Stimulated activated CD4-positive, alpha-beta T cell treated with anti-CD3 and anti-CD28 coated beads, Interleukin-1b, Interleukin-23, amount 100 ng/mL, for 4 hours (primary cell): ENCODE data around the gene EIF4E1B.

Experiments
- DNase-seq, 2 donors: peaks; one replicate each; pipeline ENCODE4 v3.0.0-alpha.2; 2020; ENCODE audit warnings: low read depth in 2 of 2

The EIF4E1B gene

GRCh38 chr5:176690911-176691310 is 60.4 kb downstream of the EIF4E1B start:
- no peak for DNase-seq

DNA sequence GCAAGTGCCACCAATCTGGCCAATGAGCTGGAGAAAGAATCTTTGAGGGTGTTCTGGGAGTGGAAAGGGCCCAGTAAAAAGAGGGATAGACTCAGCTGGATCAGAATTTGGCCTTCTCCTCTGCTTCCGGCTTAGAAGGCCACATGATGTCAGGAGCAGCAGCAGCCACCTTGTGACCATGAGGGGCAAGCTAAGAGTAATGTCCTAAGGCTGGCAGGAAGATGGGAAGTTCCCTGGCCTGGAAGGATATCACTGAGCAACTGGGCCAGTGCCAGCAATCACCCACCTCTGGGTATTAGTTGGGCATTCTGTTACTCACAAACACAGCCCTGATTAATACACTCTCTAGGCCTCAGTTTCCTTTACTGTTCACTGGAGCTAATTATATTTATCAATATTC is 61.0 kb downstream of the EIF4E1B start:
- DNase-seq: no peak

- no peak for DNase-seq
Measured at GRCh38 chr5:176692326-176692725, 61.9 kb downstream of the EIF4E1B start.

GRCh38 chr5:176692839-176693476 is 62.5 kb downstream of the EIF4E1B start:
- DNase-seq: no peak

DNA sequence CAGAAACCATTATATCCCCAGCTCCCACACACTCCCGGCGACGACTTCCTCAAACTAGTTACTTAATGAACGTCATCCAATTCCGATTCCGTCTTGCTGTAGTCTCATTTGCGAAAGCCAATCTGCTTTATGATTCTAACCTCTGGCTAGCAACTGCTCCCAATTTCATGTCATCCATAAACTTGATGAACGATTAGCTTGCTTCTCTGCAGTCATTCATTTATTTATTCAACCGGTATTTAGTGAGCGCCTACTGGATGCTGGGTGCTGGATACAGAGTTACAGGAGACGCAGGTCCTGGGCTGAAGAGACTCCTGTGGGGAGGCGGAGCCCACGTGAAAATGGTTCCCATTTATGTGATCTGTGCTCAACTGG is 63.0 kb downstream of the EIF4E1B start:
- DNase-seq: no peak

GRCh38 chr5:176694146-176694545 is 63.7 kb downstream of the EIF4E1B start:
- no peak for DNase-seq

GRCh38 chr5:176694631-176695030 is 64.2 kb downstream of the EIF4E1B start:
- DNase-seq: no peak

DNA sequence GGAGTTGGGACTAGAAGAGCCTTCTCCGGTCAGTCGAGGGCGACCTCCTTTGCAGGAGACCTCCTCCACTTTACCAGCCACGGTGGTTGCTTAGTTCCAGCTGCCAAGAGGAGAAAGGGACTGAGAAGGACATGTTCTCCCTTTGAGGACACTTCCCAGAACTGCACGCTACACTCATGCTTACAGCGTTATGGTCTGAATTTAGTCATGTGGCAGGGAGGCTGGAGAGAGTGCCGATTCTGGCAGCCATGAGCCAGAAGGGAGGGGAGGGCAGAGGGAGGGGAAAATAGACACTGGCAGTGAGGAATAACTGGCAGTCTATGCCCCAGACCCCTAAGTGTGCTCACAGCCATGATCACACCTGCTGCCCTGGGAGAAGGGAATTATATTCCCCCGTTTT is 64.6 kb downstream of the EIF4E1B start:
- DNase-seq: no peak
